Heart right ventricle (tissue), 16 donors: Measurements from ENCODE around the gene FAM98C. TPM values are rescaled to one million over a fixed set of nuclear protein-coding genes. Genes with fewer than 3 reads are reported as not detected.

Source experiments
- ATAC-seq, 8 donors: fragments of 200-7000 bp; cut with Tn5 transposase; one replicate each; pipeline ENCODE4 v1.9.1; 2020; ENCODE audit warnings: mild to moderate bottlenecking in 8 of 8, moderate library complexity in 8 of 8, moderate number of reproducible peaks in 1 of 8
- DNase-seq, 2 donors: peaks; one replicate each; pipeline ENCODE4 v3.0.0-alpha.2; 2020
- H3K27ac ChIP-seq, 10 donors: fragments of 200-600 bp; sonication (generic) in 2 of 10; one replicate each; pipeline versions ENCODE4 v1.5.0 to v1.8.0; 2020 to 2022; ENCODE audit warnings: mild to moderate bottlenecking in 3 of 10
- H3K27me3 ChIP-seq, 7 donors: fragments of 200-600 bp; one replicate each; pipeline ENCODE4 v1.8.0; 2021 to 2022; ENCODE audit warnings: mild to moderate bottlenecking in 2 of 7
- H3K36me3 ChIP-seq, 9 donors: fragments of 200-600 bp; sonication (generic) in 1 of 9; one replicate each; pipeline versions ENCODE4 v1.5.0 to v1.8.0; 2020 to 2022; ENCODE audit warnings: mild to moderate bottlenecking in 2 of 9
- H3K4me1 ChIP-seq, 9 donors: fragments of 200-600 bp; sonication (generic) in 1 of 9; one replicate each; pipeline versions ENCODE4 v1.5.0 to v1.8.0; 2020 to 2022; ENCODE audit warnings: mild to moderate bottlenecking in 4 of 9
- H3K4me3 ChIP-seq, 10 donors: fragments of 200-600 bp; sonication (generic) in 2 of 10; one replicate each; pipeline versions ENCODE4 v1.5.0 to v1.8.0; 2020 to 2022; ENCODE audit warnings: mild to moderate bottlenecking in 7 of 10, moderate library complexity in 2 of 10
- H3K9me3 ChIP-seq, 11 donors: fragments of 200-600 bp in 10 of 11; sonication (generic) in 2 of 11; one replicate each; pipeline versions ENCODE4 v1.5.0 to v1.8.0; 2013 to 2022; ENCODE audit warnings: mild to moderate bottlenecking in 2 of 11, control low read depth in 1 of 11, moderate library complexity in 1 of 11
- WGBS, 2 donors: extraction: QIAGEN DNeasy Blood & Tissue Kit; methylation state at CpG; one replicate each; pipeline ENCODE4 v1.1.7; 2013; ENCODE audit warnings: inconsistent platforms in 1 of 2; 5-methylcytosine and 5-hydroxymethylcytosine counted together
- intact Hi-C, 10 donors: fragments of 100-400 bp; cut with DNase I; formaldehyde crosslinking; loops; one replicate each; pipeline versions ENCODE4 v1.11.1 to v1.14.2; 2022
- polyA plus RNA-seq, 2 donors: library from polyadenylated mRNA; stranded (reverse); fragments of 200-250 nt; gene quantifications; one replicate each; pipeline ENCODE4 v1.2.3, GENCODE V29; 2013
- total RNA-seq, 10 donors: library from RNA; stranded (reverse); fragmentation: NEBNext Ultra II Directional in 3 of 10; extraction: Animal tissue kit (Norgen Biotek cat#: 25700) in 3 of 10; gene quantifications; one replicate each; pipeline versions ENCODE4 v1.2.1 to v1.2.4, GENCODE V29; 2021 to 2023
- TF ChIP-seq, protein P1 (sequence below), 9 donors: fragments of 200-600 bp; sonication (generic) in 2 of 9; IDR thresholded peaks; one replicate each; pipeline versions ENCODE4 v1.5.0 to v1.8.0; 2021 to 2022; ENCODE audit warnings: antibody characterized with exemption in 9 of 9, mild to moderate bottlenecking in 5 of 9, moderate library complexity in 1 of 9
- donor health status: Arrhythmogenic right ventricular cardiomyopathy.
- donor health status: ischemic (EF 13 %, LVEDD 7.1; RV severe dilation, severe dysfunction).
- donor health status: healthy with polysubstance abuse.
- donor health status: DM: no; HTN: yes; CAD: no.
- donor health status: DM: no; HTN: no; CAD: no.
- donor health status: ischemic (EF 25% LVEDD 6.9; RV normal size, moderate dysfunction).
- donor health status: ischemic (EF 25% LVEDD 5.7; RV mildly dilated, moderate dysfunction).
- donor health status: healthy.
- donor health status: DM: yes; HTN: yes; CAD: no.
- donor health status: Ischemic cardiomyopathy.
- donor health status: ischemic (EF 35%, LVEDD 5.7; RV mildly dilated, moderate dysfunction).
- donor health status: nonischemic (EF 11% LVEDD 7.7; RV severe dilation, severe dysfunction).
- donor health status: DM: yes; HTN: yes; CAD: no.
- donor health status: PGD.
- donor health status: ischemic (EF 29% LVEDD 5.4; RV normal size, mild dysfunction).
- donor health status: nonischemic (EF 23%, LVEDD 6.1; RV moderate dilation, normal function).

Gene FAM98C
- total and polyA plus RNA-seq, 12 donors: 9.8 to 16.1 (median 12.3) TPM

DNA sequence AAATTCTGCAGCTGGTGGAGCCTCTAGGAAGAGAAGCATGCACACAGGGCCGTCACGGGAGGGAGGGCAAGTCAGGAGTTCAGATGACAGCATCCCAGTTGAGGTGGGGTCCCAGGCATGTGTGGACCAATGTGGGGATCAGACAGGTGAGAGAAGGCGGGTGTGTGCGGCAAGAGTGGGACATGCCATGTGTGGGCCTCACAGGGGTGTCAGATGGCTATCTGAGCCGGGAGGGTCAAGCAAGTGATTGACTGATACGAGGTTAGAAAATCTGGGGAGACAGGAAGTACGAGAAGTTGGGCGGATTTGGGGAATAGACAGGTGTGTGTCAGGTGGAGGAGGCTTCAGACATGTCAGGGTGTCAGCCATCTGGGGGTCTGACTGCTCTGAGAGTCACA lies 14.3 kb downstream of the FAM98C start:
- Histone ChIP-seq H3K9me3 (no peaks in the 10 kb centered on the region), H3K27me3 (peaks cover 0 to 29% (median 13%) of the 10 kb centered on the region in 7 donors), H3K27ac (peak overlapping the region in 2 of 10 donors; percentile 58 to 85), H3K4me3 (no peak overlapping the region), H3K4me1 (peaks cover 0 to 15% (median 11%) of the 10 kb centered on the region in 9 donors), H3K36me3 (peaks cover 0 to 32% (median 0%) of the 10 kb centered on the region in 9 donors)
- intact Hi-C loops: no loop called here
- TF ChIP-seq, protein P1, sequence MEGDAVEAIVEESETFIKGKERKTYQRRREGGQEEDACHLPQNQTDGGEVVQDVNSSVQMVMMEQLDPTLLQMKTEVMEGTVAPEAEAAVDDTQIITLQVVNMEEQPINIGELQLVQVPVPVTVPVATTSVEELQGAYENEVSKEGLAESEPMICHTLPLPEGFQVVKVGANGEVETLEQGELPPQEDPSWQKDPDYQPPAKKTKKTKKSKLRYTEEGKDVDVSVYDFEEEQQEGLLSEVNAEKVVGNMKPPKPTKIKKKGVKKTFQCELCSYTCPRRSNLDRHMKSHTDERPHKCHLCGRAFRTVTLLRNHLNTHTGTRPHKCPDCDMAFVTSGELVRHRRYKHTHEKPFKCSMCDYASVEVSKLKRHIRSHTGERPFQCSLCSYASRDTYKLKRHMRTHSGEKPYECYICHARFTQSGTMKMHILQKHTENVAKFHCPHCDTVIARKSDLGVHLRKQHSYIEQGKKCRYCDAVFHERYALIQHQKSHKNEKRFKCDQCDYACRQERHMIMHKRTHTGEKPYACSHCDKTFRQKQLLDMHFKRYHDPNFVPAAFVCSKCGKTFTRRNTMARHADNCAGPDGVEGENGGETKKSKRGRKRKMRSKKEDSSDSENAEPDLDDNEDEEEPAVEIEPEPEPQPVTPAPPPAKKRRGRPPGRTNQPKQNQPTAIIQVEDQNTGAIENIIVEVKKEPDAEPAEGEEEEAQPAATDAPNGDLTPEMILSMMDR (IDR thresholded peaks at IDR 0.05): no peak
- no peak for DNase-seq
- no peak for ATAC-seq
- WGBS, 2 donors: 79 to 85% methylated on average over 8 of the region's 8 CpGs

DNA sequence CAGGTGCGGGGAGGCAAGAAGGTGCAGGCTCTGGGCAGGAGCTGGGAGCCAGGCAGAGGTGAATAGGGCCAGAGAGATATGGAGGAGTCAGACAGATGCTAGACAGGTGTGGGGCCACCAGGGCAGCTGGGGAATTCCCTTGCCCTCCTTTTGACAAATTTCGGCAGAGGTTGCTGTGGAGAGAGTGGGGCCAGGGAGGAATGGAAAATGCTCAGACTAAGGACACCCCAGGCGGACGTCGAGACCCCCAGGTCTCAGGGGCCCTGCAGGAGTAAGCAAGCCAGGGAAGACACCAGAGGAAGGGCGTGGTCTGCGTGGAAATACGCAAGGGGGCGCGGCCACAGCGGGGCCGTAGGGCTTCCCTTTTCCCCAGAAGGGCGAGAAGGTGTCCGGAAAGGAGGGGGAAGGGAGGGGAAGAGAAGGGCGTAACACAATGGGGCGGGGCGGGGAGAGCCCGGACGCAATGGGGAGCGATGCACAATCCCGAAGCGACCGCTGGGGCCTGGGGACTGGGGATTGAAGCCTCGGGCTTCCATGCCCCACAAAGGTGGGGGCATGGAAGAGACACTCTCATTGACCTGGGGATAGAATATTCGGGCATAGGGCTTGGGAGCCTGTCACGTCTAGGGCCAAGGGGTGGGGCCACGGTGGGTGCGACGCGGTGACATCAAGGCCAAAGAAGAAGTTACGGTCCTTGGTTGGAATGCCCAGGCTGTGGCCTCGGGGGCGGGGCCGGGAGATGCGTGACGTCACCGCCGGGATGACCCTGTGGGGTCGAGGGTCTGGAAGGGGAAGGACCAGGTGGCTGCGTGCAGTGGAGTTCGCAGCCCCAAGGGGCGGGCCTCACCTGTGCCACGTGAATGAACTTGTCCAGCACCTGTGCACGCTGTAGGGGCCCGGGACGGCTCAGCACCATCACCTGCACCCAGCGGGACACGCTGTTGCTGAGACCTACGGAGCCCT lies 14.9 kb downstream of the FAM98C start:
- ATAC-seq: peak; percentile 72 to 92 (median 87)
- 7 to 8% methylated on average over 48 to 49 of the region's 49 CpGs for WGBS, 2 donors
- Histone ChIP-seq H3K27me3 (peaks cover 0 to 31% (median 14%) of the 10 kb centered on the region in 7 donors), H3K4me1 (peaks cover 0 to 15% (median 11%) of the 10 kb centered on the region in 9 donors), H3K4me3 (peak overlapping the region in 9 of 10 donors; percentile 21 to 52 (median 45)), H3K27ac (peak overlapping the region in 2 of 10 donors; percentile 58 to 85), H3K36me3 (peaks cover 0 to 25% (median 0%) of the 10 kb centered on the region in 9 donors), H3K9me3 (no peaks in the 10 kb centered on the region)
- TF ChIP-seq, protein P1 (IDR thresholded peaks at IDR 0.05): no peak
- DNase-seq: peak; percentile 60 to 67
- intact Hi-C loops: no loop called here

DNA sequence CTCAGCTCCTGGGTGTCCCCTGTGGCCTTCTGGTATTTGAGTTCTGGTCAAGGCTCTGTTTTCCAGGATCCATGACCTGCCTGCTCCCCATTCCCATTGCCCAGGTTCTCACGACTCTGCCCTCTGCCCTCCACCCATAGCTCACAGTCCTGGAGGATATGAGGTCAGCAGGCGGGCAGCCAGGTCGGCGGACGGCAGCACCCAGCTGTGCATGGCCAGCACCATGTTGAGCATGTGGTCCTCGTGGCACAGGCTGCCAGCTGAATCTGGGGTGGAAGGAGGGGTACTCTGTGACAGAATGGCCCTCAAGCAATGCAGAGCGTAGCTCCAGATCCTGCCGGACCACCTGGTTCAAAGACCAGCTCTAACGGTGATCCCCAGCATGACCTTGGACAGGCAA lies 18.0 kb downstream of the FAM98C start:
- Histone ChIP-seq H3K27ac (no peak overlapping the region), H3K9me3 (no peaks in the 10 kb centered on the region), H3K27me3 (peaks cover 0 to 50% (median 27%) of the 10 kb centered on the region in 7 donors), H3K36me3 (peaks cover 0 to 15% (median 0%) of the 10 kb centered on the region in 9 donors), H3K4me3 (no peak overlapping the region), H3K4me1 (peaks cover 0 to 25% (median 11%) of the 10 kb centered on the region in 9 donors)
- TF ChIP-seq, protein P1 (IDR thresholded peaks at IDR 0.05): no peak
- DNase-seq (no peak), ATAC-seq (no peak)
- 85 to 86% methylated on average over 9 of the region's 9 CpGs for WGBS, 2 donors
- intact Hi-C loops: no loop called here

DNA sequence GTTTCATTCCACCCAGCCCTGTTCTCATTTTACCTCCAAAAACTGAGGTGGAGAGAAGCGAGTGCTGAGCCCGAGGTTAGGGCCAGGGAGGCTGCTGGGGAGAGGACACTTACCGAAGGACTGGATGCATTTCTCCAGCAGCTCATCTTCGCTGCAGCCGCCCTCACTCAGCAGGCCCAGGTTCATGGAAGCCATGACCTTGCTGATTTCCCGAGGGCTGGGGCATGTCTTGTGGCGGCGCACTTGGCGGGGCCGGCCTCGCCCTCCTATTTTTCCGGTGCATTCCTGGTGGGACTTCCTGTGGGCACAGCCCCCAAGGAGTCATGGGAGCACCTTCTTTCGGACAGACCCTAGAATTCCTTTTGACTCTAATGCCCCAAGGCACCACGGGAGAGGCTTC lies 19.0 kb downstream of the FAM98C start:
- H3K9me3 ChIP-seq: no peaks in the 10 kb centered on the region
- DNase-seq: no peak
- no peak overlapping the region for H3K27ac ChIP-seq
- no peak overlapping the region for H3K4me3 ChIP-seq
- intact Hi-C loops: no loop called here
- peaks cover 0 to 26% (median 11%) of the 10 kb centered on the region in 9 donors for H3K4me1 ChIP-seq
- 74 to 77% methylated on average over 14 of the region's 14 CpGs for WGBS, 2 donors
- peaks cover 0 to 55% (median 28%) of the 10 kb centered on the region in 7 donors for H3K27me3 ChIP-seq
- TF ChIP-seq, protein P1 (IDR thresholded peaks at IDR 0.05): no peak
- no peak for ATAC-seq
- H3K36me3 ChIP-seq: peaks cover 0 to 15% (median 0%) of the 10 kb centered on the region in 9 donors
